CD4-positive, alpha-beta memory T cell (primary cell): Measurements from ENCODE around the gene KRTAP5-8. TPM values are rescaled to one million over a fixed set of nuclear protein-coding genes. Genes with fewer than 3 reads are reported as not detected.
"Not testable (repeated sequence)": the region's sequence is repeated elsewhere in the genome, so short reads cannot be mapped to it uniquely, and the experiment has no call there.

Experiments
- CTCF ChIA-PET: fragments of 350-600 bp; sonication (Branson Sonifier 250); formaldehyde crosslinking; loops from one replicate; lab custom pipeline; 2021; ENCODE audit warnings: inconsistent platforms; ENCODE audit not compliant: partially characterized antibody; lab: Charles Lee
- POLR2A ChIA-PET: fragments of 350-600 bp; sonication (Branson Sonifier 250); formaldehyde crosslinking; loops from one replicate; lab custom pipeline; 2021; ENCODE audit not compliant: partially characterized antibody; lab: Charles Lee
- DNase-seq, 5 donors: peaks; one replicate each; pipeline versions ENCODE4 v3.0.0 to v3.0.0-alpha.2; 2020 to 2022; ENCODE audit warnings: mixed read lengths in 1 of 5
- H3K27ac ChIP-seq: one replicate; pipeline ENCODE4 v1.7.0; 2013; ENCODE audit warnings: low read depth, low read length
- H3K27me3 ChIP-seq: 2 replicates; pipeline ENCODE4 v1.7.0; 2013; ENCODE audit warnings: mild to moderate bottlenecking, low read length, moderate library complexity; ENCODE audit not compliant: insufficient read depth
- H3K36me3 ChIP-seq: 2 replicates; pipeline ENCODE4 v1.7.0; 2013; ENCODE audit warnings: mild to moderate bottlenecking, low read length, moderate library complexity; ENCODE audit not compliant: insufficient read depth
- H3K4me1 ChIP-seq: 2 replicates; pipeline ENCODE4 v1.7.0; 2013; ENCODE audit warnings: mild to moderate bottlenecking, low read length, moderate library complexity; ENCODE audit not compliant: insufficient read depth
- H3K4me3 ChIP-seq, 2 donors: one replicate each; pipeline ENCODE4 v1.7.0; 2013; ENCODE audit warnings: low read length in 2 of 2, mild to moderate bottlenecking in 1 of 2
- H3K9me3 ChIP-seq, 2 donors: one replicate each; pipeline ENCODE4 v1.7.0; 2013; ENCODE audit warnings: low read length in 2 of 2, control low read depth in 1 of 2; ENCODE audit not compliant: control insufficient read depth in 1 of 2
- H3K27ac Mint-ChIP-seq, 7 donors: one replicate each; pipeline ENCODE4 v1.8.0; 2020 to 2021; ENCODE audit warnings: mixed read lengths in 7 of 7, mild to moderate bottlenecking in 6 of 7, inconsistent platforms in 3 of 7, moderate library complexity in 3 of 7
- H3K27me3 Mint-ChIP-seq, 2 donors: one replicate each; pipeline ENCODE4 v1.8.0; 2020 to 2021; ENCODE audit warnings: mixed read lengths in 2 of 2
- H3K36me3 Mint-ChIP-seq, 2 donors: one replicate each; pipeline ENCODE4 v1.8.0; 2020 to 2021; ENCODE audit warnings: mixed read lengths in 2 of 2, inconsistent platforms in 1 of 2, mild to moderate bottlenecking in 1 of 2
- H3K4me1 Mint-ChIP-seq, 4 donors: one replicate each; pipeline ENCODE4 v1.8.0; 2020 to 2021; ENCODE audit warnings: mixed read lengths in 4 of 4, mild to moderate bottlenecking in 1 of 4
- H3K4me3 Mint-ChIP-seq, 8 donors: one replicate each; pipeline ENCODE4 v1.8.0; 2020 to 2021; ENCODE audit warnings: mixed read lengths in 8 of 8, mild to moderate bottlenecking in 7 of 8, moderate library complexity in 6 of 8, inconsistent platforms in 3 of 8
- H3K9me3 Mint-ChIP-seq, 8 donors: one replicate each; pipeline ENCODE4 v1.8.0; 2020 to 2021; ENCODE audit warnings: mixed read lengths in 8 of 8, mild to moderate bottlenecking in 5 of 8, inconsistent platforms in 3 of 8, moderate library complexity in 1 of 8
- intact Hi-C: fragments of 100-400 bp; cut with micrococcal nuclease; formaldehyde crosslinking; loops from one replicate; pipeline ENCODE4 v1.15.1; 2023
- polyA plus RNA-seq, 2 donors: library from polyadenylated mRNA; unstranded; fragments of 300-500 nt; fragmentation: Illumina TruSeq; gene quantifications; one replicate each; pipeline ENCODE4 v1.2.3, GENCODE V29; 2021
- total RNA-seq, 2 experiments: library from RNA; stranded (reverse); gene quantifications; one replicate each; pipeline ENCODE4 v1.2.3, GENCODE V29; 2021

KRTAP5-8 gene
- total and polyA plus RNA-seq, 4 experiments from 2014 or later = not detected

DNA sequence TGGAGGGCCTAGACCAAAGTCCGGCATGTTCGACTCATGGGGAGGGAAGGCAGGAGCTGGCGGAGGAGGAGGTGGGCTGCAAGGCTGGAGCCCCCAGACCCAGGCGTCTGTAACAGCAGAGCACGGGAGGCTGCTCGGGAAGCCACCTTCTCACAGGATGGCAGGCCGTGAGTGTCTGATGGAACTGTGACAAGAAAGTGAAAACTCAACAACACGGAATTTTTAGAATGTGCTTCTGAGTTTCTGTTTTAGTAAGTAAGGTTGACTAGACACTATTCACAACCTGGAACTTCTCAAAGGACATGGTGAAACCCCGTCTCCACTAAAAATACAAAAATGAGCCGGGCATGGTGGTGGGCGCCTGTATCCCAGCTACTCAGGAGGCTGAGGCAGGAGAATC, 2.1 kb downstream of the KRTAP5-8 start:
- POLR2A ChIA-PET, H3K36me3 ChIP-seq, DNase-seq, H3K27ac Mint-ChIP-seq, H3K4me3 ChIP-seq, intact Hi-C loops, H3K4me1 Mint-ChIP-seq, H3K27ac ChIP-seq, H3K4me3 Mint-ChIP-seq, H3K9me3 ChIP-seq, H3K27me3 ChIP-seq, CTCF ChIA-PET, H3K4me1 ChIP-seq, H3K36me3 Mint-ChIP-seq: not testable (repeated sequence)
- Mint-ChIP-seq H3K27me3 (peaks cover 12 to 35% of the 10 kb centered on the region in 2 donors), H3K9me3 (peaks cover 0 to 18% (median 8%) of the 10 kb centered on the region in 8 donors)

DNA sequence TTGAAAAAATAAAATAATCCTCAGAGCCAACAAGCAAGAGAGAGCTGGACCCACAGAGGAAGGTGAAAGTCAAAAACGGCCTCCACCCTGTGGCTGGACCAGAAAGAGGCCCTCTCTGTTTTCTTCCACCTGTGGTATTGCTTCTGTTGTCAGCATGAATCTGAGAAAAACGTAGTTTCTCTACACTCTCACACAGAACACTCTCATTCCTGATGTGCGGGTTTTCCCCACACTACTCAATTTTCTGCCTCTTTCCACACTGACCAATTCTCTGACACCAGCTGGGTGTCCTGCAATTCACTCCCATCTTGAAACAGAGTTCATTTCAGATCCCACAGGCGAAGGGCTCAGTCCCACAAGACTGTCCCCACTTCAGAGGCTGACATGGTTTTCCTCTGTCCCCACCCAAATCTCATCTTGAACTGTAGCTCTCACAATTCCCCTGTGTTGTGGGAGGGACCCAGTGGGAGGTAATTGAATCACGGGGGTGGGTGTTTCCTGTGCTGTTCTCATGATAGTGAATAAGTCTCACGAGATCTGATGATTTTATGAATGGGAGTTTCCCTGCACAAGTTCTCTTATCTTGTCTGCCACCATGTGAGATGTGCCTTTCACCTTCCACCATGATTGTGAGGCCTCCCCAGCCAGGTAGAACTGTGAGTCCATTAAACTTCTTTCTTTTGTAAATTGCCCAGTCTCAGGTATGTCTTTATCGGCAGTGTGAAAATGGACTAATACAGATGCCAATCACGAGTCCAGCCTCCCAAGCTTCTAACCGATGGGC, 2.9 kb downstream of the KRTAP5-8 start:
- H3K9me3 ChIP-seq, intact Hi-C loops: not testable (repeated sequence)

DNA sequence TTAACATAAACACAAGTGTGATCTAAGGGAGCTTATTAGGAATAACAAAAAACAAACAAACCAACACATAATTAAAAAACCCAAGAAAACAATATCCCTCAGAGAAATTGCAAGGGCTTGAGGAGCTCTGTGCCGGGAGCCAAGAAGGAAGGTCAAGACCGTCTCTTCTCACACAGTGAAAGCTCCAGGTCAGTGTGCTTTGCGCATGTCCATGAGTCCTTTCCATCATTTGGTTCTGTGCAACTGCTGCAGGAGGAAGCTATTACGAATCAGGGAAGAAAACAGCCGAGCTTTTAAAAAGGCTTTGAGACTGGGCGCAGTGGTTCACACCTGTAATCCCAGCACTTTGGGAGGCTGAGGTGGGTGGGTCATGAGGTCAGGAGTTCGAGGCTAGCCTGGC, 4.6 kb downstream of the KRTAP5-8 start:
- DNase-seq = no peak
- Mint-ChIP-seq H3K36me3 (peaks cover 0 to 7% of the 10 kb centered on the region in 2 donors), H3K4me1 (no peaks in the 10 kb centered on the region), H3K27ac (no peak overlapping the region), H3K4me3 (no peak overlapping the region), H3K27me3 (peaks cover 11 to 41% of the 10 kb centered on the region in 2 donors), H3K9me3 (peaks cover 0 to 18% (median 8%) of the 10 kb centered on the region in 8 donors)
- Histone ChIP-seq H3K9me3 (no peaks in the 10 kb centered on the region), H3K4me1 (no peaks in the 10 kb centered on the region), H3K36me3 (no peaks in the 10 kb centered on the region), H3K27me3 (no peaks in the 10 kb centered on the region), H3K27ac (no peak overlapping the region), H3K4me3 (no peak overlapping the region)
- ChIA-PET POLR2A (no interaction called here), CTCF (no interaction called here)
- intact Hi-C loops = no loop called here

More for the DNA sequence above, 2.9 kb downstream of the KRTAP5-8 start:
- CTCF ChIA-PET, H3K4me1 Mint-ChIP-seq, H3K36me3 Mint-ChIP-seq, H3K27ac Mint-ChIP-seq, H3K4me3 Mint-ChIP-seq, DNase-seq, H3K36me3 ChIP-seq, H3K4me1 ChIP-seq, POLR2A ChIA-PET, H3K27me3 ChIP-seq, H3K4me3 ChIP-seq, H3K27ac ChIP-seq: not testable (repeated sequence)
- Mint-ChIP-seq H3K9me3 (peaks cover 0 to 18% (median 8%) of the 10 kb centered on the region in 8 donors), H3K27me3 (peaks cover 12 to 39% of the 10 kb centered on the region in 2 donors)

DNA sequence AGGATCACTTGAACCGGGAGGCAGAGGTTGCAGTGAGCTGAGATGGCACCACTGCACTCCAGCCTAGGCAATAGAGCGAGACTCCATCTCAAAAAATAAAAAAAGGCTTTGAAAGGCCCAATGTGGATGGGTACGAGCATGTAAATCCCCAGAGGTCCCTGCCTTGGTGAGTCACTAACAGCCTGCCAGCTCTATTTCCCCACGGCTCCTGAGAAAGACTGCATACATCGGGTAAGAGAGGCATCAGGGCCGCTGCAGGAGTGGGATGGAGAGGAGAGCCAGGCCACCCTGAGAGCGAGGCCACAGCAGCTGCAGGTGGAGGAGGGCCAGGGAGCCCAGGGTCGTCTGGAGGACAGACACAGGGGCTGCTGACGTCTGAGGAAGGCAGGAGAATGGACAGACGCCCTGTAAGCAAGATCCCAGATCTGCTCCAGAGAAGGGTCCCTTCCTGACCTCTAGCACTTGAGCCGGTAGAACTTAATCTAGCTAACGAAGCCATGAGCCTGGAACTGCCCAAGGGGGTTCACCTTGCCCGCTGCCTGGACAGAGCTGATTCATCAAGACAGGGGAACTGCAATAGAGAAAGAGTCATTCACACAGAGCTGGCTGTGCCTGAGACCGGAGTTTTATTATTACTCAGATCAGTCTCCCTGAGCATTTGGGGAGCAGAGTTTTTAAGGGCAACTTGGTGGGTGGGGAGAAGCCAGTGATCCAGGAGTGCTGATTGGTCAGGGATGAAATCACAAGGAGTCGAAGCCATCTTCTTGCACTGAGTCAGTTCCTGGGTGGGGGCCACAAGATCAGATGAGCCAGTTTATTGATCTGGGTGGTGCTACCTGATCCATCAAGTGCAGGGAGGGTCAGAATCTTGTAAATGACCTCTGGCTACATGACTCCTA, 5.3 kb downstream of the KRTAP5-8 start:
- Histone ChIP-seq H3K27ac (no peak overlapping the region), H3K36me3 (no peaks in the 10 kb centered on the region), H3K9me3 (no peaks in the 10 kb centered on the region), H3K4me1 (no peaks in the 10 kb centered on the region), H3K27me3 (no peaks in the 10 kb centered on the region), H3K4me3 (no peak overlapping the region)
- peak overlapping the region in 1 of 7 donors; percentile 34 for H3K27ac Mint-ChIP-seq
- no peaks in the 10 kb centered on the region for H3K4me1 Mint-ChIP-seq
- ChIA-PET POLR2A (no interaction called here), CTCF (interaction anchor here (0.6 kb wide), 1 partner anchor 41 kb away, joined by 3 read pairs; no protein-coding TSS in a partner anchor)
- peaks cover 0 to 7% of the 10 kb centered on the region in 2 donors for H3K36me3 Mint-ChIP-seq
- H3K4me3 Mint-ChIP-seq = no peak overlapping the region
- peaks cover 14 to 43% of the 10 kb centered on the region in 2 donors for H3K27me3 Mint-ChIP-seq
- peaks cover 0 to 18% (median 8%) of the 10 kb centered on the region in 8 donors for H3K9me3 Mint-ChIP-seq
- intact Hi-C loops = no loop called here
- DNase-seq = no peak

GRCh38 chr11:71543866-71544265, 6.0 kb downstream of the KRTAP5-8 start:
- no peaks in the 10 kb centered on the region for H3K27me3 ChIP-seq
- no peaks in the 10 kb centered on the region for H3K4me1 Mint-ChIP-seq
- H3K9me3 ChIP-seq = no peaks in the 10 kb centered on the region
- POLR2A ChIA-PET = no interaction called here
- H3K4me3 ChIP-seq = no peak overlapping the region
- intact Hi-C loops = no loop called here
- no peaks in the 10 kb centered on the region for H3K4me1 ChIP-seq
- H3K27me3 Mint-ChIP-seq = peaks cover 17 to 42% of the 10 kb centered on the region in 2 donors
- H3K27ac Mint-ChIP-seq = no peak overlapping the region
- CTCF ChIA-PET = no interaction called here
- H3K27ac ChIP-seq = no peak overlapping the region
- H3K9me3 Mint-ChIP-seq = peaks cover 0 to 18% (median 8%) of the 10 kb centered on the region in 8 donors
- H3K36me3 ChIP-seq = no peaks in the 10 kb centered on the region
- DNase-seq = no peak
- no peak overlapping the region for H3K4me3 Mint-ChIP-seq
- H3K36me3 Mint-ChIP-seq = peaks cover 0 to 7% of the 10 kb centered on the region in 2 donors

DNA sequence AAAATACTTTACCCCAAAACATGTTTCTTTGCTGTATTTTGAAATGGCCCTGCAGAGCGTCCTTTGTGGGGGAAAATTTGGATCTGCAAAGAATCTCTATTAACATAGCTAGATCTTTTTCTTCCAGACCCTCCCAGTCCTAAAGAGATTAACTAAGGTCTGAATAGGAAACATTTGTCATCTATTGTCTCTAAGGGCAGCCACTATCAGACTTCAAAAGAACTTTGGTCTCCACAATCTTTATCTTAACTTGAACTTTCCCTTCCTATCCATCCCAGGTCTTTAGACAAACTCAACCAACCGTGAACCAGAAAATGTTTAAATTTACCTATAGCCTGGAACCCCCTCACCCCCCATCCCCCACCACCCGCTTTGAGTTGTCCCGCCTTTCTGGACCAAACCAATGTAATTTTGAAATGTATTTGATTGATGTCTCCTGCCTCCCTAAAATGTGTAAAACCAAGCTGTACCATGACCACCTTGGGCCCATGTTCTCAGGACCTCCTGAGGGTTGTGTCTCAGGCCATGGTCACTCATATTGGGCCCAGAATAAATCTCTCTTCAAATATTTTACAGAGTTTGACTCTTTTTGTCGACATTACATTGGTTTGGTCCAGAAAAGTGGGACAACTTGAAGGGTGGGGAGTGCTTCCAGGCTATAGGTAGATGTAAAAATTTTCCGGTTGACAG, 6.8 kb downstream of the KRTAP5-8 start:
- no peaks in the 10 kb centered on the region for H3K4me1 Mint-ChIP-seq
- peaks cover 0 to 7% of the 10 kb centered on the region in 2 donors for H3K36me3 Mint-ChIP-seq
- CTCF ChIA-PET = no interaction called here
- POLR2A ChIA-PET = no interaction called here
- DNase-seq = no peak
- no peaks in the 10 kb centered on the region for H3K9me3 ChIP-seq
- no peaks in the 10 kb centered on the region for H3K4me1 ChIP-seq
- peaks cover 18 to 38% of the 10 kb centered on the region in 2 donors for H3K27me3 Mint-ChIP-seq
- no peak overlapping the region for H3K4me3 ChIP-seq
- intact Hi-C loops = no loop called here
- peaks cover 0 to 13% (median 8%) of the 10 kb centered on the region in 8 donors for H3K9me3 Mint-ChIP-seq
- H3K27me3 ChIP-seq = no peaks in the 10 kb centered on the region
- H3K4me3 Mint-ChIP-seq = no peak overlapping the region
- no peaks in the 10 kb centered on the region for H3K36me3 ChIP-seq
- H3K27ac Mint-ChIP-seq = no peak overlapping the region
- H3K27ac ChIP-seq = no peak overlapping the region
